ENCODE data around the gene PIP5KL1.
A peak's percentile ranks its signal among the peaks of the same experiment; 100 is the strongest.

Gene PIP5KL1

DNA sequence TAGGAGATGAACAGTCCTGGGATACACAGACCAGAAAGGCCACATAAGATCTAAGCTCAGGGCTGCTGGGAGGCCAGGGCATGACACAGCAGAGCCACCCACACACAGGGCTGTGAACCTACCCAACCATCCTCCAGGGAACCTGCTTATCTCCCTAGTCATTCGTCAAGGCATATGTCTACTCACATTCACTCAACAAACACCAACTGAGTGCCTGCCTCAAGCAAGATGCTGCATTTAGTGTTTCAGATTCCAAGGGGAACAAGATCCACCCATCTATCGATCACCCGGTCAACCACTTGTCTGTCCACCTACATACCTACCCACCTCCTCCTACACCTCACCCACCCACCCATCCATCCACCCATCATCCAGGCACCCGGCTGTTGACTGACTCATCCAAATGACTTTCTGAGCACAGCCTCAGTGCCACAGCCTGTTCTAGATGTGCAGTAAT, 5.2 kb upstream of the PIP5KL1 start:
- H3K27ac ChIP-seq = 0 out of 2 replicates have a peak overlapping the region, but pooled peaks have one; percentile 10
- no peaks in the 10 kb centered on the region for H3K9me3 ChIP-seq

DNA sequence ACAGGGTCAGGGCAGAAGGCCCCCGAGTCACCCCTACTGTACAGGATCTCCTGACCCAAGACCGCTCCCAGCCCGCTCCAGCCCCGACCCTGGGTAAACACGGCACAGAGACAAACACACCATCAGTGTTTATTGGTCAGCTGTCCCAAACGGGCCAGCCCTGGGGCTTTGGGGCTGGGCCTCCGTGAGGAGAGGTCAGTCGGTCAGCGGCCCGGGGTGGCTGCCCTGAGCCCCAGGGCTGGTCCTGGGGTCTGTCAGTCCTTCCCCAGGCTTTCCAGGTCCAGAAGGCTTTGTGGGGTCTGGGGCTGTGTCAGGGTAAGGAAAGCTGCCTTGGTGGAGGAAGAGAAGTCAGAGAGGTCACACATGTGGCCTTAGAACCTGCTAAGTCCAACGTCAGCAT, 4.4 kb upstream of the PIP5KL1 start:
- no peaks in the 10 kb centered on the region for H3K9me3 ChIP-seq
- peaks cover 20% of the 10 kb centered on the region for H3K36me3 ChIP-seq
- peaks cover 52% of the 10 kb centered on the region for H4K20me1 ChIP-seq
- peak overlapping the region; percentile 95 for H3K4me2 ChIP-seq
- peaks cover 6% of the 10 kb centered on the region for H3K27me3 ChIP-seq
- H3K9ac ChIP-seq = peak overlapping the region; percentile 86
- H3K4me1 ChIP-seq = peaks cover 57% of the 10 kb centered on the region
- H3K27ac ChIP-seq = 0 out of 2 replicates have a peak overlapping the region, but pooled peaks have one; percentile 10
- no peak overlapping the region for H3K4me3 ChIP-seq
- no peak for TF ChIP-seq Cebpa-rat (IDR thresholded peaks at IDR 0.05)

More for the DNA sequence above, 5.2 kb upstream of the PIP5KL1 start:
- Histone ChIP-seq H3K36me3 (peaks cover 23% of the 10 kb centered on the region), H3K27me3 (no peaks in the 10 kb centered on the region), H3K4me3 (peak overlapping the region; percentile 89), H4K20me1 (peaks cover 46% of the 10 kb centered on the region), H3K4me1 (peaks cover 50% of the 10 kb centered on the region), H3K9ac (peak overlapping the region; percentile 86), H3K4me2 (peak overlapping the region; percentile 95)
- TF ChIP-seq Cebpa-rat (IDR thresholded peaks at IDR 0.05) = no peak

DNA sequence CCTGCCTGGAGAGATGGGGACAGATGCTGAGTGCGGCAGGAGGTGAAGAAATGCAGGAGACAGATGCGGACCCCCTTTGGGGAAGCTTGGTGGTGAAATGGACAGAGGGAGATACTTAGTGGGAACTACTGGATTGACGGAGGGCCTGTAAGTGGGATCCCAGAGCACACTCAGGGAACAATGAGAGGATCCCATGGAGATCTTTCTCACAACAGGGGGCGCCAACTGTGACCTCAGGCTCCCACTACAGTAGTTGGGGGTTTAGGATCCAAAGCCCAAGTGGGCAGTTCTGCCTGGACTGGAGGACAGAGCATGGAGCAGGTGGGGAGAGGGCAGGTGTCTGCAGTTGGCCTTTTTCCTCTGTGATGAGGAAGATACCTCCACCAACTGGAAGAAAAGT, 3.7 kb upstream of the PIP5KL1 start:
- Histone ChIP-seq H3K9me3 (no peaks in the 10 kb centered on the region), H3K27me3 (peaks cover 13% of the 10 kb centered on the region), H3K27ac (no peak overlapping the region), H3K4me1 (peaks cover 61% of the 10 kb centered on the region), H3K36me3 (peaks cover 16% of the 10 kb centered on the region), H4K20me1 (peaks cover 59% of the 10 kb centered on the region), H3K4me3 (no peak overlapping the region), H3K9ac (no peak overlapping the region), H3K4me2 (peak overlapping the region; percentile 30)
- no peak for TF ChIP-seq Cebpa-rat (IDR thresholded peaks at IDR 0.05)

DNA sequence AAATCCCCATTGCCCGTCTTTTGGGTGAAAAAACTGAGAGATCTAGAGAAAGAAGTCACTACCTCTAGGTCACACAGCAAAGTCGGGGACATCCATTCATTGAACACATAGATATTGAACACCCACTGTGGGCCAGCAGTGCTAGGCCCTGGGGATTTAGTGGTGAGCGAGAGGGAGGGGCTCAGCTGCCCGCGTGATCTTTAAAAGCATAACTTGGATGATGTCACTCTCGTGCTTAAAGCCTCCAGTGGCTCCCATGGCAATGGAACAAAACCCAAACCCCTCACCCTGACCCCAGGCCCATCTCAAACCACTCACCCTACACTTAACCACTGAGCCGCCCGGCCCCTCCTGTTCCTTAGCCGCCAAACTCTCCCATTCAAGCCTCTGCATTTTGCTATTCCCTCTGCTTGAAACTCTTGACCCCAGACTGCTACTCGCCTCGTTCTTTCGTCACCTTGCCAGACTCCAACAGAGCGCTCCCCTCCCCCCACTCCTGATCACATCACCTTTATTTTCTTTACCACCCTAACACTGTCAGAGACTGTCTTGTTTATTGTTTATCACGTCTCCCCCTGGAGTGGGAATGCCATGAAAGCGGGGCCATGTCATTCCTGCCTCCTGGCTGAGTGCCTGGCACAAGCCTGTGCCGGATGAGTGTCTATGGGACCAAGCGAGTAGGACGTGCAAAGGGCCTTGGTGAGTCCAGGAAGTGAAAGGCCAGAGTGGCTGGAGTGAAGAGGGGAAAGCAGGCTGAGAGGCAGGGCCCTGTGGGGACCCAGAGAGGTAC, 710 bp upstream of the PIP5KL1 start:
- Histone ChIP-seq H3K27me3 (peaks cover 43% of the 10 kb centered on the region), H3K36me3 (peaks cover 16% of the 10 kb centered on the region), H3K4me1 (peaks cover 53% of the 10 kb centered on the region), H3K9ac (no peak overlapping the region), H3K4me3 (peak overlapping the region; percentile 73), H4K20me1 (peaks cover 74% of the 10 kb centered on the region), H3K9me3 (no peaks in the 10 kb centered on the region), H3K4me2 (peak overlapping the region; percentile 100), H3K27ac (no peak overlapping the region)
- no peak for TF ChIP-seq Cebpa-rat (IDR thresholded peaks at IDR 0.05)

DNA sequence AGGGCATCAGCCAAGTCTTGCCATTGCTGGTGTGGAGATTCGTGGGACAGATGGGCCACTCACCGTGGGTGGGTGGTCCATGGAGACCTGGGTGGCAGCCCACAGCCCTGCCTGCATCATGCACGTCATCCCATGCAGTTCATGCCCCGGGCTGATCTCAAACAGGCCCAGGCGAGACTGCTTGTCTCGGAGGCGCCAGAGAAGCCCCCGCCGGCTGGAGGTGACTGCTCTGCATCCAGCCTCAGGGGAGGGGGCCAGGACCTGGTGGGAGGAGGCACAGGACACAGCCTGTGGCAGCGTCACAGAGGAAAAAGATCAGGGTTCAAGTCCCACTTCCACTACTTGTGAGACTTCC, 975 bp downstream of the PIP5KL1 start:
- Histone ChIP-seq H3K4me3 (no peak overlapping the region), H3K9me3 (no peaks in the 10 kb centered on the region), H3K4me1 (peaks cover 36% of the 10 kb centered on the region), H3K27ac (no peak overlapping the region), H3K9ac (no peak overlapping the region), H3K27me3 (peaks cover 60% of the 10 kb centered on the region), H4K20me1 (peaks cover 74% of the 10 kb centered on the region), H3K36me3 (peaks cover 5% of the 10 kb centered on the region), H3K4me2 (no peak overlapping the region)
- no peak for TF ChIP-seq Cebpa-rat (IDR thresholded peaks at IDR 0.05)

DNA sequence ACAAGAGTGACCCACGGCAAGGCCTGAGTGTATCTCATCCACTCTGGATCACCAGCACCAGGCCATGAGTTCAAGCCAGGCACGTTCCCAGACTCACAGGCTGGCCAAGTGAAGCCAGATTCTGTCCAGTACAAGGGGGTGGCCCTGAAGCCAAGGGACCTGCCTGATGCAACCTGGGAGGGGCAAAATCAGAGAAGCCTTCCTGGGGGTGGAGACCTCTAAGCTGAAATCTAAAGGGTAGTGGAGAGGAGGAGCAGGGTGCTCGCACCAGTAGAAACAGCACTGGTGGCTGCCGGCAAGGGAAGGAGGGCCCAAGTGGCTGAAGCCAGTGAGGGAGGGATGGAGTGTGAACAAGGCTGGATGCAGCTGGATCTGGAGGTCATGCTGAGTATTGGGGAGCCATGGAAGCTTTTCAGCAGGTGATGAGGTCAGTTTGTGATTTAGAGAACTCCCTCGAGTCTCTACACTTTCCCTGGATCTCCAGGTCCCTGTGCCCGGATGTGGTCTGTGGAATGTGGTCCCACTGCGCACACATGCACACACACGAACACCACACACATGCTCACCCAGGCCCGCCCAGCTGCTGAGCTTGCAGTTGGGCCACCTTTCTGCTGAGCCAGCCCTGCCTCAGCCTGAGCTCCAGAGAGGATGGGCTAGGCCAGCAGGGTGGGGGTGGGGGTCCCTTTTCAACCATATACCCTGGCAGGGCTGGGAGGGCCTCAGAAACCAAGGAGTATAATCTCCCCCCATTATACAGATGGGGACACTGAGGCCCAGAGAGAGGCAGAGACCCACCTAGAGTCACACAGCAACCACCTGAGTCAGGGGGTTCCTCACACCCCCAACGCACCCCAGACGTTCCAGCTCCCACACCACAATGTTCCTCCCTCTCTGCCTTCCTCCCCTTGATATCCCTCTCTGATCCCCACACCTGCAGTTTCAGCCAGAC, 1.6 kb downstream of the PIP5KL1 start:
- H4K20me1 ChIP-seq = peaks cover 74% of the 10 kb centered on the region
- no peak overlapping the region for H3K27ac ChIP-seq
- H3K36me3 ChIP-seq = no peaks in the 10 kb centered on the region
- peaks cover 33% of the 10 kb centered on the region for H3K4me1 ChIP-seq
- H3K4me2 ChIP-seq = no peak overlapping the region
- peaks cover 65% of the 10 kb centered on the region for H3K27me3 ChIP-seq
- no peak for TF ChIP-seq Cebpa-rat (IDR thresholded peaks at IDR 0.05)
- H3K9ac ChIP-seq = no peak overlapping the region
- H3K9me3 ChIP-seq = no peaks in the 10 kb centered on the region
- H3K4me3 ChIP-seq = no peak overlapping the region

DNA sequence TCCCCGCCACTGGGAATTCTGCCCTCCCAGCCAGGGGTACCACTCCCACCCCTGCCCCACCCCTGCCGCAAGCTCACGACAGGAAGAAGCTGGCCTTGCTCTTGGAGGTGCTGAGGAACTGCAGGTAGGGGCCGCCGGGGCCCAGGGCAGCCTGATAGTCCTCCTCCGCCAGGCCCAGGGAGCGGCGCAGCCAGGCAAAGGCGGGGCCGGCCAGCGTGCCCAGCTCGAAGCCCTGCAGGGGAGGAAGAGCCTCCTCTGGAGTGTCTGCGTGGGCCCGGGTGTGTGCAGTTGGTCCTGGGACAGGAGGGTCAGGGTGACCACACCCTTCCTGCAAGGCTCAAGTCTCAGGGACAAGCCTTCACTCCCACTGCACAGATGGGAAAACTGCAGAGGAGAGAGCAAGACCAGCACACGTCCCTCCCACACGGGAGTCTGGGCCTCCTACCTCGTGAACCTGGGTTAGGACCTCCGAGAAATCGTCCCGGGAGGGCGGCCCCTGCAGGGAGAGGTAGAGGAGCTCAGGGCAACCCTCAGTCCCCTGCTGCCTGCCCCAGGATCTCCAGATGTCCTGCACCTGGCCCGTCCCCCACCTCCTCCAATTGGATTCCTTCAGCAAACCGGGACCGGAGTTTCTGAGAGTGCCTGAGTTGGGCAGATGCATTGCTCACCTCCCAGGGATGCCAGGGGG, 2.4 kb downstream of the PIP5KL1 start:
- TF ChIP-seq Cebpa-rat (IDR thresholded peaks at IDR 0.05) = no peak

DNA sequence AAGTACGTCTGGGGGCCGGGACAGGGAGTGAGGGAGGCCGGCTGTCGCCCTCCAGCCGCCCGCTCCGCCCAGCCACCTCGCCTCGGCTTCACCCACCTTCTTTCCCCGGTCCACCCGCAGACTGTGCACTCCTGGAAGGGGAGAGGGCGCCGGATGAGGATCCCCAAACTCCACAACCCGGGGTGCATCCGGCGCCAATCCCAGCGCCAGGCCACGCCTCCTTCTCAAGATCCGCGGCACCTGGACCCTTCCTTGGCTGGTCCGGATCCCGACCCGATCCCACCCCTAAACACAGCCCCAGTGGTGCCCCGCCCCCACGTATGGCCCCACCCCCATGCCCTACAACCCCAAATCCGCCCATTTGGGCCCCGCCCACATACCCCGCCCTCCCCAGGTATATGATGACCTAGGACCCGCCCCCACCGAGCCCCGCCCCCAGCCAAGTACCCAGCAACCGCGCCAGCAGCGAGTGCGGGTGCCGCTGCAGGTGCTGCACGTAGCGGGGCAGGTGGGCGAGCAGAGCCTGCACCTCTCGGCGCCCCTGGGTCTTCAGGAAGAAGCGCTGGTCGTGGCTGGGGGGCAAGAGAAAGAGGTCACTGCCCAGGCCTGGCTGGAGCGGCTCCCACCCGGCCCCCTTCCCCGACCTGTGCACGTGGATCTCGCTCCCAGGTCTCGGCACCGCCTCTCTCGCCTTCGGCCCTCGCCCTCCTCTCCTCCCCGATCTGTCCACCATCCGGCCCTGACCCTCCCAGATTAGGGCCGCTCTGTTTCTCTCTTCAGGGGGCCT, 3.2 kb downstream of the PIP5KL1 start:
- Histone ChIP-seq H3K4me1 (peaks cover 33% of the 10 kb centered on the region), H3K9me3 (no peaks in the 10 kb centered on the region), H3K36me3 (no peaks in the 10 kb centered on the region), H3K4me2 (peak overlapping the region; percentile 78), H3K4me3 (peak overlapping the region; percentile 57), H3K9ac (0 out of 2 replicates have a peak overlapping the region, but pooled peaks have one; percentile 18), H3K27ac (no peak overlapping the region), H4K20me1 (peaks cover 89% of the 10 kb centered on the region), H3K27me3 (peaks cover 78% of the 10 kb centered on the region)
- TF ChIP-seq Cebpa-rat (IDR thresholded peaks at IDR 0.05) = no peak

More for the DNA sequence above, 2.4 kb downstream of the PIP5KL1 start:
- Histone ChIP-seq H3K4me1 (peaks cover 33% of the 10 kb centered on the region), H3K4me2 (peak overlapping the region; percentile 30; the same call in 1 of the 2 replicates), H3K9ac (no peak overlapping the region), H3K4me3 (no peak overlapping the region), H4K20me1 (peaks cover 83% of the 10 kb centered on the region), H3K27ac (no peak overlapping the region), H3K36me3 (no peaks in the 10 kb centered on the region), H3K9me3 (no peaks in the 10 kb centered on the region), H3K27me3 (peaks cover 74% of the 10 kb centered on the region)

DNA sequence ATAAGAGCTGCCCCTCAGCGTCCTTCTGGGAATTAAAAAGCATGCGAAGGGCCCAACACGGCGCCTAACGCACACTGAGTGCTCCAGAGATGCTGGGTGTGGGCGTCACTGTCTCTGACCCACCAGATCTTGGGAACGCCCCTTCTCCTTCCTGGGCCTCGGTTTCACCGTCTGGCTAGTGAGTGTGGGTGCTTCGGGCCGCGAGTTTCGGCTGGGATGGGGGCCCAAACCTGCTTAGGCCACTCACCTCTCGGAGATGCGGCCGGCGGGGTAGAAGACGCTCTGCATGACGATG, 3.7 kb downstream of the PIP5KL1 start:
- H3K27me3 ChIP-seq = peaks cover 82% of the 10 kb centered on the region
- 0 out of 2 replicates have a peak overlapping the region, but pooled peaks have one; percentile 18 for H3K9ac ChIP-seq
- peaks cover 35% of the 10 kb centered on the region for H3K4me1 ChIP-seq
- TF ChIP-seq Cebpa-rat (IDR thresholded peaks at IDR 0.05) = no peak
- H3K36me3 ChIP-seq = no peaks in the 10 kb centered on the region
- H3K4me3 ChIP-seq = peak overlapping the region; percentile 57
- H4K20me1 ChIP-seq = peaks cover 90% of the 10 kb centered on the region
- H3K4me2 ChIP-seq = peak overlapping the region; percentile 78
- H3K9me3 ChIP-seq = no peaks in the 10 kb centered on the region
- no peak overlapping the region for H3K27ac ChIP-seq

Measured in BLaER1 (cell line).